HG02970 (cell line): ENCODE results near the gene LHB.
"Not testable (repeated sequence)": the region's sequence is repeated elsewhere in the genome, so short reads cannot be mapped to it uniquely, and the experiment has no call there.

Source experiments
- ATAC-seq: cut with Tn5 transposase; IDR thresholded peaks from one replicate; pipeline ENCODE4 v1.9.1; 2021; ENCODE audit warnings: mild to moderate bottlenecking, moderate library complexity, moderate number of reproducible peaks; ENCODE audit not compliant: unreplicated experiment, low FRiP score

The LHB gene

GRCh38 chr19:49038557-49039276 lies 21.8 kb upstream of the LHB start:
- ATAC-seq = not testable (repeated sequence)

- ATAC-seq = not testable (repeated sequence)
These were observed 21.2 kb upstream of the LHB start for GRCh38 chr19:49038111-49038510.

GRCh38 chr19:49036815-49037214 lies 19.9 kb upstream of the LHB start, which contains the start of gene CGB1:
Gene CGB1 (minus strand): TSS chr19:49036895. CDS start chr19:49036711, 184 bp downstream.
- ATAC-seq = not testable (repeated sequence)

DNA sequence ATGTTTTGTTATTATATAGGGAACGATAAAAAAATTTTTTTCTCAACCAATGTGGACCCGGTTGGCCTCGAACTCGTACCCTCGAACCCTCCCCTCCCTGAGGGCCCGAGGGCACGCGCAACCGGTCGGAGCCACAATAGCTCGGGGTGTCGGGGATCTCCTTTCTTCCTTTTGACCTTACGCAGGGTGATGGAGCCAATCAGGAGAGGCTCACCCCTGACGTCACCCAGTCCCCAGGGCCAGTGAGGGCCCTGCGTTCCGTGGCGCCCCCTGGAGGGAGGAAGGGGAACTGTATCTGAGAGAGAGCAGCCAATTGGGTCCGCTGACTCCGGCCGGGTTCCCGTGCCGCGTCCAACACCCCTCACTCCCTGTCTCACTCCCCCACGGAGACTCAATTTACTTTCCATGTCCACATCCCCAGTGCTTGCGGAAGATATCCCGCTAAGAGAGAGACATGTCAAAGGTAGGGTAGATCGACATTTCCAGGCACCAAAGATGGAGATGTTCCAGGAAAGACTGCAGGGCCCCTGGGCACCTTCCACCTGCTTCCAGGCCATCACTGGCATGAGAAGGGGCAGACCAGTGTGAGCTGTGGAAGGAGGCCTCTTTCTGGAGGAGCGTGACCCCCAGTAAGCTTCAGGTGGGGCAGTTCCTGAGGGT lies 14.9 kb upstream of the LHB start, which contains the start of gene CGB2:
Gene CGB2 (plus strand): TSS at position 249 of the 660 bp plus-strand sequence. CDS start 206 bp downstream, at position 455.
- not testable (repeated sequence) for ATAC-seq

DNA sequence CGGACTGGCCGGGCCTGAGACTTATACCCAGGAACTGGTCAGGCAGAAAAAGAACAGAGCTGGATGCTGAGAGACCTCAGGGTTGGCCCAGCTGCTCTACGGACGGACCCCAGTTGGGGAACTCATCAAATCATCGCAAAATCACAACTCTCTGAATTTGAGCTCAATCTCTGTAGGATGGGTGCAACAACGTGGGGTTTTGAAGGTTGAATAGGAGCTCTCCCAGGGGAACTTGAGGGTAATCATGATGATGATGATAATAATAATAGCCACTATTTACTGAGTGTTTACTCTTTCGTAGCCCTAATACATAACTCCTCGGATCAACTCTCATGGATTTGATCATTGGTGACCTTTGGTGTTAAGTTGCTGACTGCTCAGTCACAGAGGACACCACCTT lies 13.4 kb upstream of the LHB start:
- not testable (repeated sequence) for ATAC-seq

- ATAC-seq = not testable (repeated sequence)
These were observed 12.9 kb upstream of the LHB start for GRCh38 chr19:49029749-49030148.

- ATAC-seq = not testable (repeated sequence)
These were observed 11.8 kb upstream of the LHB start for GRCh38 chr19:49028686-49029085.

DNA sequence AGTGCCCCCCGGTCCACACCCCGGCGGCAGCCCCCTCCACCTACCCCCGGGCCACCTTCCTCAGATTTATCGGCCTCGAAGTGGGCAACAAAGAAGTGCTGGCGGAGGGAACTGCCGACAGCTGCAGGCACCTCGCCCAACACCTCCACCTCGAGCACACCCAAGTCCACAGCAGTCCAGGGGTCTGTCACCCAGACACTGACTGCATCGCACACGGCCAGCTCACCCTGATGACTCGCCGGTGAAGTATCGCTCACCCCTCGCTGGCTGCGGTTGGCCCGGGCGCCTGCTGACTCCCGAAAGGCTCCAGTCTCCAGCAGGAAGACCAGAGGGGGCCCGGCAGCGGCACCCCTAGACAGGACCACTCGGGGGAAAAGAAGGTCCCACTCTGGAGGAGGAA lies 8.7 kb upstream of the LHB start:
- ATAC-seq = not testable (repeated sequence)

GRCh38 chr19:49025088-49025487 lies 8.2 kb upstream of the LHB start:
- not testable (repeated sequence) for ATAC-seq

DNA sequence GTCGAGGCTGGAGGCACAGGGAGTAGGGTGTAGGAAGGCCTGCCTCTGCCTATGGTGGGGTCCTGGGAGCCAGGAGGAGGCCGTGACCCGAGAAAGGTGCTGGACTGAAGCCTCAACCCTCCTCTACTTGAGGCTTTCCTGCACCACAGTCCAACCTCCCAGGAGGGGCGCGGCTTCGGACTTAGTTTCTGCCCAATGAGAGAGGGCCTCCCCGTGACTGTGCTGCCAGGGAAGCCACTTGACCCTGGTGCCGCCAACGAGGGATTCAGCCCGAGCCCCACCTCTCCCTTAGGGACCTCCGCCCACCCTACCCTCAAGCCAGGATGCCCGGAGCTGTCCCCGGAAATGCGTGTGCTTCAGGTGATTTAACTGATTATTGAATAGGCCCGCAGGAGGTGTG lies 7.3 kb upstream of the LHB start, which contains the start of gene CGB3:
Gene CGB3 (minus strand): TSS at position 101 of the 400 bp plus-strand sequence. CDS start 362 bp downstream, outside the sequence.
- not testable (repeated sequence) for ATAC-seq

DNA sequence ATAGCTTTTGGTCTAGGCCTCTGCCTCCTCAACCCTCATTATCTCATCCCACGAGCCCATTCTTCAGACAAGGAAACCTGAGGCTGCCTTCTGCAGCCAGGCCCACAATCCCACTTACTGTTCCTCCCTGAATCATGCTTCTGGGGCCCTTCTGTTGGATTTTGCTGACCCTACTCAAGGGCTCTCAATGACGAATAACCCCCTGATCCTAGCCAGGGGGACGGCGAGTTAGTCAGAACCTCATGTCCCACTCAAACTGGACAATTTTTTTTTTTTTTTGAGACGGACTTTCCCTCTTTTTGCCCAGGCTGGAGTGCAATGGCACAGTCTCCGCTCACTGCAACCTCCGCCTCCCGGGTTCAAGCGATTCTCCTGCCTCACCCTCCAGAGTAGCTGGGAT lies 5.2 kb upstream of the LHB start:
- ATAC-seq = no peak

GRCh38 chr19:49020931-49021895 lies 4.3 kb upstream of the LHB start:
- ATAC-seq = no peak

DNA sequence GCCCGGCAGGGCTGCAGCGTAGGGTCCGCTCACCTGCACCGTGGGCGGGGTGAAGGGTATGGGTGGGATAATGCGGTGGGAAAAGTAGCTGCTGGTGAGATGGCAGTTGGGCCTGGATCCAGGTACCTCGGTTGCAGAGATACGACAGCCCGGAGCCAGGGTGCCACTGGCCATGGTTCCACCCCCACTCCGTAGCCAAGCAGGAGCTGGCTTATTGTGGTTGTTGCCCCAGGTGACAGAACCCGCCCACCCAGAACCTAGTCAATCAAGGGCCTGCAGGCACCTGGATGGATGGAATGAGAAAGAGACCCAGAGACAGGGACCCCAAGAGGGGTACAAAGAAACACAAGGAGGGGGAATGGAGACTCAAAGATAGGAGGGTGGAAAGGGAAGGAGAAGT lies 3.5 kb upstream of the LHB start:
- no peak for ATAC-seq

DNA sequence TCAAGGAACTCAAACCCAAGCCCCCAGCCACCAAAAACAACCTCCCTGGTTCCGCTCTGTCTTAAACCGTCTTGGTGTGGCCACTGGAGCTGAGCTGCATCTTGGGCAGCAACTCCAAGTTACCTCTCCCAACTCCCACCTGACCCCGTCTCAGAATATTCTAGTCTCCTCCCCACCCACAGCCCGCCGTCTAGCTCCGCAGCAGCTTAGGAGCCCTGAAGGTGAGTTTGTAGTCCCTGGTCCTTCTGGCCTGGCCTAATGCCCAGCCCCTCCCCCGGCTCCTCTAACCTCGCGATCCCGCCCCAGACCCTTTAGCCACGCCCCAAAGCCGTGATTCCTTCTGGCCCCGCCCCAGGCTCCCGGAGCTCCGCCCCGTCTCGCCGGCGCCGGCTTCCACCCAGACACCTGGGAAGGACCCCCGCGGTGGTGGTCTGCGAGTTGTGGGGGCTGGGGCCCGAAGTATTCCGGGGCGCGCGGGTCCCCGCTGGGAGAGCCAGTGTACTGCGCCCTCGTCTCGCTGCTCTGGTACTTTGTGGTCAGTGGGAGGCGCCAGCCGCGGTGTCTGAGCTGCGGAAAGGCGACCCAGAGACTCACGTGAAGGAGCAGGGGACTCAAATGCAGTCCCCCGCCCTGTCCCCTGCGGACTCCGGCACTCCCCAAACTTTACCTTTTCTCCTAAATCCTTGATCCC lies 2.5 kb upstream of the LHB start:
- ATAC-seq = no peak

GRCh38 chr19:49018388-49019241 lies 1.7 kb upstream of the LHB start:
- ATAC-seq = not testable (repeated sequence)

DNA sequence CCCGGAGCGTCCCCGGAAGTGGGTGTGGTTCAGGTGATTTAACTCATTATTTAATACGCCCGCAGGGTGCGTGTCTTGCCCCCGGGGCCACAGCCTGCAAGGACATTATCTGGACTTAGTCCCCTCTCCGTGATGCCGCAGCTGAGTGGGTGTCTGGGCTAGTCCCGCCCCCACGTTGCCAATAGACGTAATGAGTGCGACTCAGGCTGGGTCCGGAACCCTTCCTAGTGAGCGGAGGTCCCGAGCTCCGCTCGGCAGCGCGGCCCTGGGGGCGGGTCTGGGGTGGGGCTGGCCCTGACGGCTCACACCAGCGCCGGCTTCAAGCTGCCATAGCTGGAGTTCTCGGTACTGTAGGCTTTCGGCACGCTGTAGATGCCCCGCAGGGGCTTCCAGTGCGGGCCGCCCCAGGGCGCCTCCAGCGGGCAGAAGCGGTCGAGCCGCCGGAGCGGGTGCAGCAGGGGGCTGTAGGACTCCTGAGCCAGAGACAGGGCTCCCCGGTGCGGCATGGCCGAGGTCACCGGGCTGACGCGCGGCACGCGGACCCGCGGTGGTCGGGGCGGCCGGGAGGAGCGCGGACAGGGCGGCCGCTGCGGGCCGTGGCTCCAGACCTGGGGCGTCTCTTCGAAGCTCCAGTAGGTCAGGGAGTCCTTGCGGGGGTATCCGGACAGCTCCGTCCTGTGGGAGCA lies 918 bp upstream of the LHB start:
- no peak for ATAC-seq

GRCh38 chr19:49016067-49016839 lies 638 bp downstream of the LHB start:
- ATAC-seq = no peak

- ATAC-seq = no peak
These were observed 2.0 kb downstream of the LHB start for GRCh38 chr19:49014870-49015255.
